ENCODE data around the gene PNKP.

Gene PNKP

DNA sequence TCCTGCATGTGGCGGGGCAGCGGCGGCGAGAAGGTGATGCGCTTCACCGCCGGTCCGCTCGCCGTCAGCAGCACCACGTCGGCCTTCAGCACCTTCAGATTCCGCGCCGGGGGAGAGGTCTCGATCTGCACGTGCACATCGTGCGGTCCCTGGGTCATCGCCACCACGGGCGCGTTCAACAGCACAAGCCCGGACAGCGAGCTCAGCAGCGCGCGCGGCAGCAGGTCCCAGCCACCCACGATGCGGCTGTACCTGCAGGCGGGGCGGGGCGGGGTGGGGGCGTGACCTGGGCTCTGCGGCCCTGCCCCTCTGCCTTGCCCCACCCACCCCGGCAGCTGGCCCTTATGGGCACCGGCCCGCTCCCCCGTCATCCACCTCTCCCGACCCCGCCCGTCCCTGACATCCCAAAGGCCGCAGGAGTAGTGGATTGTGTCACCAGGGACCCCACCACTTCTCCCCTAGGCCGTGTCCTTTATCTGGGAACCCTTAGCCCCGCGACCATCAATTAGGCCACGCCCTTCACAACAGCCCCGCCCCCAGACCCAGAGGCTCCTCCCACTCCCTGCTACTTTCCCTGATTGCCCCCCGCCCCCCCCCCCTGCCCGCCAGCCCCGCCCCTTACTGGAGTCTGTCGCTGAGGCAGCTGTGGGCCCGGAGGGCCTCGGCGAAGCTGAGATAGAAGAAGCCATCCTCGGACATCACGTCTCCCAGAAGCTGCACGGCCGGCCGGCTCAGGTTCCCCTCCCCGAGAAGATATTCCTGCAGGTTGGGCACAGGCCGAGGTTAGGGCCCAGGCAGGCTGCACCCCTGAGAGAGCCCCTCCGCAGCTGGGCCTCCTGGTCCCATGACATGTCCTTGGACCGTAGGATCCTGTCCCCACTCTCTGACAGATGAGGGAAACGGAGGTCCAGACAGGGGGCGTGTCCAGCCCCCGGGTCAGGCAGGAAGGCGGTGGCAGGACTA, 23.3 kb upstream of the PNKP start (continued):
- no peak for TF ChIP-seq ZNF624 (tag by site-specific recombination; IDR thresholded peaks at IDR 0.05)
- no peak for TF ChIP-seq ZNF433 (tag by site-specific recombination; IDR thresholded peaks at IDR 0.05; ENCODE audit: low read depth)
- no peak for TF ChIP-seq ZNF544 (tag by site-specific recombination; IDR thresholded peaks at IDR 0.05)

- H3K4me1 ChIP-seq (ENCODE audit: control insufficient read depth, insufficient read depth, low read length): no peaks in the 10 kb centered on the region
- no peak for TF ChIP-seq ZNF776 (tag by site-specific recombination; IDR thresholded peaks at IDR 0.05; ENCODE audit: borderline replicate concordance)
- TF ChIP-seq, protein P1, sequence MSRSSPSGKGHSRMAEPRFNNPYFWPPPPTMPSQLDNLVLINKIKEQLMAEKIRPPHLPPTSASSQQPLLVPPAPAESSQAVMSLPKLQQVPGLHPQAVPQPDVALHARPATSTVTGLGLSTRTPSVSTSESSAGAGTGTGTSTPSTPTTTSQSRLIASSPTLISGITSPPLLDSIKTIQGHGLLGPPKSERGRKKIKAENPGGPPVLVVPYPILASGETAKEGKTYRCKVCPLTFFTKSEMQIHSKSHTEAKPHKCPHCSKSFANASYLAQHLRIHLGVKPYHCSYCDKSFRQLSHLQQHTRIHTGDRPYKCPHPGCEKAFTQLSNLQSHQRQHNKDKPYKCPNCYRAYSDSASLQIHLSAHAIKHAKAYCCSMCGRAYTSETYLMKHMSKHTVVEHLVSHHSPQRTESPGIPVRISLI (tag by site-specific recombination; IDR thresholded peaks at IDR 0.05): no peak
- TF ChIP-seq SETDB1 (IDR thresholded peaks at IDR 0.05; ENCODE audit: insufficient read length, low read length): peak; percentile 68
- TF ChIP-seq ZNF610 (tag by site-specific recombination; IDR thresholded peaks at IDR 0.05; ENCODE audit: borderline replicate concordance): no peak
- peak; percentile 59; the same call in 1 of the 2 replicates for TF ChIP-seq PBX3 (CRISPR knock-in tag; IDR thresholded peaks at IDR 0.05)
- no peaks in the 10 kb centered on the region for H3K9me3 ChIP-seq (ENCODE audit: control insufficient read depth, insufficient read depth, low read depth, low read length)
- peaks cover 3 to 10% of the 10 kb centered on the region in 2 experiments; a peak in 2 of 3 replicates for H3K36me3 ChIP-seq (ENCODE audit: control insufficient read depth in 2 of 2, insufficient read depth in 1 of 2, low read length in 2 of 2)
- no peak overlapping the region for H3K27ac ChIP-seq (ENCODE audit: extremely low read depth, low read depth, low read length)
- H3K4me3 ChIP-seq (ENCODE audit: low read depth, low read length): peak overlapping the region; percentile 32
- ChIA-PET POLR2A (interaction anchor here (1.3 to 3.7 kb wide), 5 partner anchors 8 to 40 kb away, joined by 3 to 27 read pairs (median 7); partner anchors contain the start of genes AKT1S1, ATF5, NUP62 and TBC1D17), CTCF (interaction anchor here (0.5 to 1.2 kb wide), 5 partner anchors 21 to 152 kb away, joined by 3 to 10 read pairs (median 4); no protein-coding TSS in a partner anchor)
Observed at GRCh38 chr19:49889687-49890348, 22.4 kb upstream of the PNKP start.

DNA sequence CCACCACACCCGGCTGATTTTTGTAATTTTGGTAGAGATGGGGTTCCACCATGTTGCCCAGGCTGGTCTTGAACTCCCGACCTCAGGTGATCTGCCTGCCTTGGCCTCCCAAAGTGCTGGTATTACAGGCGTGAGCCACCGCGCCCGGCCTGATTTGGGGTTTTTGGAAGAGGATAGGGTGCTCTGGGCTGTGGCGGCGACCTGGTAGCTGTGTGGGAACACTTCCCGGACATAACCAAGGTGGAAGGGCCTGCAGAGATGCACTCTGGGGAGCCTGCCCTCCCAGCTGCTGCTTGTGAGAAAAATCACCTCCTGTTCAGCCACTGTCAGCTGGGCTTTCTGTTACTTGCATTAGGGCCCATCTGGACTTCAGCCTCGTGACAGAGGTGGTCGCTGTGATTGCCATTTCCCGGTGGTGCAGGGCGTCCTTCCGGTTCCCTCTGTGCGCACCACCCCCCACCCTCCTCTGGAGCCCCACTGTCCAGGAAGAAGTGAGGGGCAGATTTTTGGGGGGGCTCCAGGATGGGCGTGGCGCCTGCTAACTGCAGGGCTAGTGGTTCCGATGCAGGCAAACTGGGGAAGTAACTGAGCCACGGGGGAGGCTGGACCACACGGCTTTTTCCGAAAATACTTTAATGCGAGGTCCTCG, 21.8 kb upstream of the PNKP start:
- Histone ChIP-seq H3K4me1 (ENCODE audit: control insufficient read depth, insufficient read depth, low read length) (no peaks in the 10 kb centered on the region), H3K4me3 (ENCODE audit: low read depth, low read length) (no peak overlapping the region), H3K36me3 (ENCODE audit: control insufficient read depth in 2 of 2, insufficient read depth in 1 of 2, low read length in 2 of 2) (peaks cover 9 to 10% of the 10 kb centered on the region in 2 experiments; a peak in 2 of 3 replicates), H3K27ac (ENCODE audit: extremely low read depth, low read depth, low read length) (no peak overlapping the region), H3K9me3 (ENCODE audit: control insufficient read depth, insufficient read depth, low read depth, low read length) (no peaks in the 10 kb centered on the region)
- ChIA-PET POLR2A (interaction anchor here (0.6 to 1.7 kb wide), 2 partner anchors 8 to 302 kb away, joined by 6 to 7 read pairs; no protein-coding TSS in a partner anchor), CTCF (no interaction called here)
- TF ChIP-seq ZNF350 (tag by site-specific recombination; IDR thresholded peaks at IDR 0.05) (no peak), ZNF704 (tag by site-specific recombination; IDR thresholded peaks at IDR 0.05) (no peak), ZSCAN16 (tag by site-specific recombination; IDR thresholded peaks at IDR 0.05) (no peak), GLI4 (tag by site-specific recombination; IDR thresholded peaks at IDR 0.05) (no peak), ZNF48 (tag by site-specific recombination; IDR thresholded peaks at IDR 0.05) (no peak), ZBTB1 (tag by site-specific recombination; IDR thresholded peaks at IDR 0.05) (no peak), GLIS2 (tag by site-specific recombination; IDR thresholded peaks at IDR 0.05) (no peak), ZBTB49 (tag by site-specific recombination; IDR thresholded peaks at IDR 0.05; ENCODE audit: low read depth) (no peak), RBAK (tag by site-specific recombination; IDR thresholded peaks at IDR 0.05) (no peak), ZNF510 (tag by site-specific recombination; IDR thresholded peaks at IDR 0.05; ENCODE audit: insufficient replicate concordance) (no peak)
- TF ChIP-seq, protein P2, sequence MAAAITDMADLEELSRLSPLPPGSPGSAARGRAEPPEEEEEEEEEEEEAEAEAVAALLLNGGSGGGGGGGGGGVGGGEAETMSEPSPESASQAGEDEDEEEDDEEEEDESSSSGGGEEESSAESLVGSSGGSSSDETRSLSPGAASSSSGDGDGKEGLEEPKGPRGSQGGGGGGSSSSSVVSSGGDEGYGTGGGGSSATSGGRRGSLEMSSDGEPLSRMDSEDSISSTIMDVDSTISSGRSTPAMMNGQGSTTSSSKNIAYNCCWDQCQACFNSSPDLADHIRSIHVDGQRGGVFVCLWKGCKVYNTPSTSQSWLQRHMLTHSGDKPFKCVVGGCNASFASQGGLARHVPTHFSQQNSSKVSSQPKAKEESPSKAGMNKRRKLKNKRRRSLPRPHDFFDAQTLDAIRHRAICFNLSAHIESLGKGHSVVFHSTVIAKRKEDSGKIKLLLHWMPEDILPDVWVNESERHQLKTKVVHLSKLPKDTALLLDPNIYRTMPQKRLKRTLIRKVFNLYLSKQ (tag by site-specific recombination; IDR thresholded peaks at IDR 0.05; ENCODE audit: borderline replicate concordance): no peak
- TF ChIP-seq, protein P3, sequence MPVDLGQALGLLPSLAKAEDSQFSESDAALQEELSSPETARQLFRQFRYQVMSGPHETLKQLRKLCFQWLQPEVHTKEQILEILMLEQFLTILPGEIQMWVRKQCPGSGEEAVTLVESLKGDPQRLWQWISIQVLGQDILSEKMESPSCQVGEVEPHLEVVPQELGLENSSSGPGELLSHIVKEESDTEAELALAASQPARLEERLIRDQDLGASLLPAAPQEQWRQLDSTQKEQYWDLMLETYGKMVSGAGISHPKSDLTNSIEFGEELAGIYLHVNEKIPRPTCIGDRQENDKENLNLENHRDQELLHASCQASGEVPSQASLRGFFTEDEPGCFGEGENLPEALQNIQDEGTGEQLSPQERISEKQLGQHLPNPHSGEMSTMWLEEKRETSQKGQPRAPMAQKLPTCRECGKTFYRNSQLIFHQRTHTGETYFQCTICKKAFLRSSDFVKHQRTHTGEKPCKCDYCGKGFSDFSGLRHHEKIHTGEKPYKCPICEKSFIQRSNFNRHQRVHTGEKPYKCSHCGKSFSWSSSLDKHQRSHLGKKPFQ (tag by site-specific recombination; IDR thresholded peaks at IDR 0.05): no peak

All from HEK293 (cell line).